Measurements from ENCODE around the gene TMX1.
"Not testable (repeated sequence)": the region's sequence is repeated elsewhere in the genome, so short reads cannot be mapped to it uniquely, and the experiment has no call there.

Gene TMX1

GRCh38 chr14:51239813-51240803 lies at the start of gene TMX1:
Gene TMX1 (plus strand): TSS chr14:51240247. CDS start chr14:51240293, 46 bp downstream.
- DNase-seq (ENCODE audit: low spot score) = peak; percentile 95

GRCh38 chr14:51201890-51202289 lies 38.2 kb upstream of the TMX1 start:
- DNase-seq (ENCODE audit: low spot score) = no peak

- peak; percentile 23 for DNase-seq (ENCODE audit: low spot score)
These were observed 37.0 kb upstream of the TMX1 start for GRCh38 chr14:51202914-51203665.

GRCh38 chr14:51203881-51204280 lies 36.2 kb upstream of the TMX1 start:
- DNase-seq (ENCODE audit: low spot score) = no peak

- DNase-seq (ENCODE audit: low spot score) = no peak
These were observed 34.6 kb upstream of the TMX1 start for GRCh38 chr14:51205486-51205885.

- DNase-seq (ENCODE audit: low spot score) = no peak
These were observed 33.6 kb upstream of the TMX1 start for GRCh38 chr14:51206462-51206861.

GRCh38 chr14:51207621-51208020 lies 32.4 kb upstream of the TMX1 start:
- no peak for DNase-seq (ENCODE audit: low spot score)

GRCh38 chr14:51208982-51209381 lies 31.1 kb upstream of the TMX1 start:
- no peak for DNase-seq (ENCODE audit: low spot score)

- DNase-seq (ENCODE audit: low spot score) = no peak
These were observed 30.6 kb upstream of the TMX1 start for GRCh38 chr14:51209457-51209856.

- DNase-seq (ENCODE audit: low spot score) = no peak
These were observed 29.5 kb upstream of the TMX1 start for GRCh38 chr14:51210594-51210993.

- no peak for DNase-seq (ENCODE audit: low spot score)
These were observed 28.9 kb upstream of the TMX1 start for GRCh38 chr14:51211149-51211548.

- no peak for DNase-seq (ENCODE audit: low spot score)
These were observed 23.4 kb upstream of the TMX1 start for GRCh38 chr14:51216602-51217001.

- DNase-seq (ENCODE audit: low spot score) = peak; percentile 18
These were observed 20.3 kb upstream of the TMX1 start for GRCh38 chr14:51219473-51220448.

GRCh38 chr14:51223463-51223862 lies 16.6 kb upstream of the TMX1 start:
- DNase-seq (ENCODE audit: low spot score) = not testable (repeated sequence)

- DNase-seq (ENCODE audit: low spot score) = no peak
These were observed 15.5 kb upstream of the TMX1 start for GRCh38 chr14:51224551-51224950.

GRCh38 chr14:51225751-51226150 lies 14.3 kb upstream of the TMX1 start:
- DNase-seq (ENCODE audit: low spot score) = no peak

GRCh38 chr14:51228391-51228790 lies 11.7 kb upstream of the TMX1 start:
- DNase-seq (ENCODE audit: low spot score) = no peak

GRCh38 chr14:51228890-51229289 lies 11.2 kb upstream of the TMX1 start:
- DNase-seq (ENCODE audit: low spot score) = no peak

GRCh38 chr14:51236314-51236713 lies 3.7 kb upstream of the TMX1 start:
- DNase-seq (ENCODE audit: low spot score) = no peak

GRCh38 chr14:51240804-51241380 lies 845 bp downstream of the TMX1 start:
- DNase-seq (ENCODE audit: low spot score) = no peak

Data from NAMALWA (cell line).